ENCODE data around the gene RHO. TPM values are rescaled to one million over a fixed set of nuclear protein-coding genes. Genes with fewer than 3 reads are reported as not detected.

Gene RHO
- total and polyA plus RNA-seq, 2 experiments from 2014 or later, result 0.19 TPM; not detected in 1

- H3K79me2 ChIP-seq, result no peaks in the 10 kb centered on the region
- peaks cover 17% of the 10 kb centered on the region for H3K4me1 ChIP-seq (ENCODE audit: insufficient read depth)
- no peaks in the 10 kb centered on the region for H3K27me3 ChIP-seq
- TF ChIP-seq CTCF (IDR thresholded peaks at IDR 0.05; ENCODE audit: poor library complexity) (no peak), EZH2 (IDR thresholded peaks at IDR 0.05; ENCODE audit: borderline replicate concordance) (no peak), EZH2phosphoT487 (IDR thresholded peaks at IDR 0.05; ENCODE audit: low read depth, severe bottlenecking, unreplicated experiment) (no peak)
- H3K9me2 ChIP-seq (replicated peaks; ENCODE audit: insufficient read depth), result no peaks in the 10 kb centered on the region
- no peaks in the 10 kb centered on the region for H3K9me3 ChIP-seq (ENCODE audit: low read depth)
- H2AFZ ChIP-seq, result no peak overlapping the region
- no peak overlapping the region for H3K27ac ChIP-seq
- no peaks in the 10 kb centered on the region for H3K36me3 ChIP-seq (replicated peaks; ENCODE audit: insufficient read depth, low read depth)
- H3K4me3 ChIP-seq, result no peak overlapping the region
- WGBS (ENCODE audit: low lambda C conversion rate, missing lambda C conversion rate), result 95% methylated on average over 11 of the region's 11 CpGs
- H3K4me2 ChIP-seq, result no peak overlapping the region
- no peak for DNase-seq (ENCODE audit: low spot score)
- H4K20me1 ChIP-seq (ENCODE audit: insufficient read depth, poor library complexity, severe bottlenecking), result no peaks in the 10 kb centered on the region
Measured at GRCh38 chr3:129531699-129532098, 3.3 kb downstream of the RHO start.

DNA sequence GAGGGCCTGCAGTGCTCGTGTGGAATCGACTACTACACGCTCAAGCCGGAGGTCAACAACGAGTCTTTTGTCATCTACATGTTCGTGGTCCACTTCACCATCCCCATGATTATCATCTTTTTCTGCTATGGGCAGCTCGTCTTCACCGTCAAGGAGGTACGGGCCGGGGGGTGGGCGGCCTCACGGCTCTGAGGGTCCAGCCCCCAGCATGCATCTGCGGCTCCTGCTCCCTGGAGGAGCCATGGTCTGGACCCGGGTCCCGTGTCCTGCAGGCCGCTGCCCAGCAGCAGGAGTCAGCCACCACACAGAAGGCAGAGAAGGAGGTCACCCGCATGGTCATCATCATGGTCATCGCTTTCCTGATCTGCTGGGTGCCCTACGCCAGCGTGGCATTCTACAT lies 3.8 kb downstream of the RHO start:
- Histone ChIP-seq H3K4me2 (no peak overlapping the region), H3K79me2 (no peaks in the 10 kb centered on the region), H3K4me1 (ENCODE audit: insufficient read depth) (peaks cover 17% of the 10 kb centered on the region), H3K36me3 (replicated peaks; ENCODE audit: insufficient read depth, low read depth) (no peaks in the 10 kb centered on the region), H3K9me2 (replicated peaks; ENCODE audit: insufficient read depth) (no peaks in the 10 kb centered on the region), H4K20me1 (ENCODE audit: insufficient read depth, poor library complexity, severe bottlenecking) (no peaks in the 10 kb centered on the region), H3K4me3 (no peak overlapping the region), H3K27ac (no peak overlapping the region), H3K27me3 (no peaks in the 10 kb centered on the region), H3K9me3 (ENCODE audit: low read depth) (no peaks in the 10 kb centered on the region), H2AFZ (no peak overlapping the region)
- 97% methylated on average over 20 of the region's 20 CpGs for WGBS (ENCODE audit: low lambda C conversion rate, missing lambda C conversion rate)
- DNase-seq (ENCODE audit: low spot score), result no peak
- TF ChIP-seq EZH2 (IDR thresholded peaks at IDR 0.05; ENCODE audit: borderline replicate concordance) (no peak), EZH2phosphoT487 (IDR thresholded peaks at IDR 0.05; ENCODE audit: low read depth, severe bottlenecking, unreplicated experiment) (no peak), CTCF (IDR thresholded peaks at IDR 0.05; ENCODE audit: poor library complexity) (no peak)

GRCh38 chr3:129533406-129533805 lies 5.0 kb downstream of the RHO start:
- H3K4me1 ChIP-seq (ENCODE audit: insufficient read depth), result peaks cover 17% of the 10 kb centered on the region
- H3K9me3 ChIP-seq (ENCODE audit: low read depth), result no peaks in the 10 kb centered on the region
- no peaks in the 10 kb centered on the region for H3K27me3 ChIP-seq
- no peaks in the 10 kb centered on the region for H4K20me1 ChIP-seq (ENCODE audit: insufficient read depth, poor library complexity, severe bottlenecking)
- no peak for DNase-seq (ENCODE audit: low spot score)
- no peak overlapping the region for H3K4me3 ChIP-seq
- H3K4me2 ChIP-seq, result no peak overlapping the region
- H3K9me2 ChIP-seq (replicated peaks; ENCODE audit: insufficient read depth), result no peaks in the 10 kb centered on the region
- WGBS (ENCODE audit: low lambda C conversion rate, missing lambda C conversion rate), result 99% methylated on average over 16 of the region's 16 CpGs
- H2AFZ ChIP-seq, result no peak overlapping the region
- no peak for TF ChIP-seq EZH2 (IDR thresholded peaks at IDR 0.05; ENCODE audit: borderline replicate concordance)
- no peak for TF ChIP-seq EZH2phosphoT487 (IDR thresholded peaks at IDR 0.05; ENCODE audit: low read depth, severe bottlenecking, unreplicated experiment)
- no peak for TF ChIP-seq CTCF (IDR thresholded peaks at IDR 0.05; ENCODE audit: poor library complexity)
- H3K36me3 ChIP-seq (replicated peaks; ENCODE audit: insufficient read depth, low read depth), result no peaks in the 10 kb centered on the region
- H3K27ac ChIP-seq, result no peak overlapping the region
- H3K79me2 ChIP-seq, result no peaks in the 10 kb centered on the region
